Measurements from ENCODE around the gene TIMM29.

Gene TIMM29

DNA sequence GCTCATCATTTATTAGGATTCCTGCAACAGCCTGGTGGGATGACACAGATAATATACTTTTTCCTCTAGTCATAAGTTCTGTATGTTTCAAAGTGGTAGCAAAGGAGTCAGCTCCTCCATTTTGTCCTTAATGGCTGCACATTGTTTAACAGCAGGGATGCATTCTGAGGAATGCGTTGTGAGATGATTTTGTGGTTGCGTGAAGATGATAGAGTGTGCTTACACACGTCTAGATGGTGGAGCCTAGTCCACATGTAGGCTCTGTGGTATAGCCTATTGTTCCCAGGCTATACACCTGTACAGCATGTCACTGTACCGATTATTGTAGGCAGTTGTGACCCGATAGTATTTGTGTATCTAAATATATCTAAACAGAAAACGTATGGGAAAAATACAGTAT lies 36.8 kb downstream of the TIMM29 start:
- no peak overlapping the region for H3K4me3 ChIP-seq (replicated peaks; ENCODE audit: low read depth, low read length)
- no peaks in the 10 kb centered on the region for H3K27me3 ChIP-seq (replicated peaks; ENCODE audit: control insufficient read depth, insufficient read depth, low read length)
- peaks cover 2% of the 10 kb centered on the region for H3K36me3 ChIP-seq (ENCODE audit: control insufficient read depth, insufficient read depth, low read length)
- TF ChIP-seq, protein P1, sequence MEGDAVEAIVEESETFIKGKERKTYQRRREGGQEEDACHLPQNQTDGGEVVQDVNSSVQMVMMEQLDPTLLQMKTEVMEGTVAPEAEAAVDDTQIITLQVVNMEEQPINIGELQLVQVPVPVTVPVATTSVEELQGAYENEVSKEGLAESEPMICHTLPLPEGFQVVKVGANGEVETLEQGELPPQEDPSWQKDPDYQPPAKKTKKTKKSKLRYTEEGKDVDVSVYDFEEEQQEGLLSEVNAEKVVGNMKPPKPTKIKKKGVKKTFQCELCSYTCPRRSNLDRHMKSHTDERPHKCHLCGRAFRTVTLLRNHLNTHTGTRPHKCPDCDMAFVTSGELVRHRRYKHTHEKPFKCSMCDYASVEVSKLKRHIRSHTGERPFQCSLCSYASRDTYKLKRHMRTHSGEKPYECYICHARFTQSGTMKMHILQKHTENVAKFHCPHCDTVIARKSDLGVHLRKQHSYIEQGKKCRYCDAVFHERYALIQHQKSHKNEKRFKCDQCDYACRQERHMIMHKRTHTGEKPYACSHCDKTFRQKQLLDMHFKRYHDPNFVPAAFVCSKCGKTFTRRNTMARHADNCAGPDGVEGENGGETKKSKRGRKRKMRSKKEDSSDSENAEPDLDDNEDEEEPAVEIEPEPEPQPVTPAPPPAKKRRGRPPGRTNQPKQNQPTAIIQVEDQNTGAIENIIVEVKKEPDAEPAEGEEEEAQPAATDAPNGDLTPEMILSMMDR (IDR thresholded peaks at IDR 0.05; ENCODE audit: insufficient read depth, low read length, poor library complexity, severe bottlenecking): no peak
- DNase-seq (ENCODE audit: extremely low read depth, insufficient read length): no peak

DNA sequence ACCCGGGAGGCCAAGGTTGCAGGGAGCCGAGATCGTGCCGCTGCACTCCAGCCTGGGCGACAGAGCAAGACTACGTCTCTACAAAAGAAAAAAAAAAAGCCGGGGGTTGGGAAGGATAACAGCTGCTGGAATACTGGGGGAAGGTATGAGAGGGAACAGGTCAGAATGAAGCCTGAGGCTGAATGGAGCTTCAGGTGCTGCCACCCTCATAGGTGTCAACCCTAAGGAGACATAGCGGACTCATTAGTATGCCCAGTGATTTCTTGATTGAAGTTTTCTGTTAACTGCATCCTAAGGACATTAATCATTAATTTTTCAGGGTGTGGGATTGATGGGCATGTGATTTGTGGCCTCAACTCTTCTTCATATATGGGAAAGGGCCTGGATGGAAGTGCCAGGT lies 38.2 kb downstream of the TIMM29 start:
- DNase-seq (ENCODE audit: extremely low read depth, insufficient read length): no peak
- TF ChIP-seq, protein P1 (IDR thresholded peaks at IDR 0.05; ENCODE audit: insufficient read depth, low read length, poor library complexity, severe bottlenecking): no peak
- H3K4me3 ChIP-seq (replicated peaks; ENCODE audit: low read depth, low read length): no peak overlapping the region
- peaks cover 2% of the 10 kb centered on the region for H3K36me3 ChIP-seq (ENCODE audit: control insufficient read depth, insufficient read depth, low read length)
- H3K27me3 ChIP-seq (replicated peaks; ENCODE audit: control insufficient read depth, insufficient read depth, low read length): no peaks in the 10 kb centered on the region

DNA sequence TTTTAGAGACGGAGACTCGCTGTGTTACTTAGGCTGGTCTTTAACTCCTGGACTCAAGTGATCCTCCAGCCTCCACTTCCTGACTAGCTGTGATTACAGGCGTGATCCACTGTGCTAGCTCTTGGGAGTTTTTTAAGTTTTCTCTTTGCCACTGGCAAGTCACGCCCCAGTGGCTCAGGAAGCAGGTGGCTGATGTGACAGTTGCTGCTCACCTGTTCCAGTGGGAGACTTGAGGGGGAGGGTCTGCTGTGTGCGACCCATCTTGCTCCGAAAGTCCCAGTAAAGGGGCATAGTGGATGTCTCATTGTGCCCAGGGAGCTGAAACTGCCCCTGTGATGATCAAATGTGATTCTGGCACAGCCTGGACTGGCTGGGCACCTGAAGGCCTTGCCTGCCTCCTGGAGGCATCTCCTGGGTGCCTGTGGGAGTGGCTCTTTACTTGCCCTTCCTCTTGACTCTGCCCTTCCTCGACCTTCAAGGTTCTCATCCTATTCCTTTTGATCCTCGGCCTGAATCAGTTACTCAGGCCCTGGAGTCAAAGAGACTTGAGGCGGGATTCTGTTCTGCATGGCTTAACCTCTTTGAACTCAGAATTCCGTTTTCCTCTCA lies 40.0 kb downstream of the TIMM29 start:
- TF ChIP-seq, protein P1 (IDR thresholded peaks at IDR 0.05; ENCODE audit: insufficient read depth, low read length, poor library complexity, severe bottlenecking): peak; percentile 8
- no peaks in the 10 kb centered on the region for H3K27me3 ChIP-seq (replicated peaks; ENCODE audit: control insufficient read depth, insufficient read depth, low read length)
- H3K36me3 ChIP-seq (ENCODE audit: control insufficient read depth, insufficient read depth, low read length): peaks cover 2% of the 10 kb centered on the region
- DNase-seq (ENCODE audit: extremely low read depth, insufficient read length): peak; percentile 65
- H3K4me3 ChIP-seq (replicated peaks; ENCODE audit: low read depth, low read length): peak overlapping the region; percentile 22; the same call in 1 of the 2 replicates

DNA sequence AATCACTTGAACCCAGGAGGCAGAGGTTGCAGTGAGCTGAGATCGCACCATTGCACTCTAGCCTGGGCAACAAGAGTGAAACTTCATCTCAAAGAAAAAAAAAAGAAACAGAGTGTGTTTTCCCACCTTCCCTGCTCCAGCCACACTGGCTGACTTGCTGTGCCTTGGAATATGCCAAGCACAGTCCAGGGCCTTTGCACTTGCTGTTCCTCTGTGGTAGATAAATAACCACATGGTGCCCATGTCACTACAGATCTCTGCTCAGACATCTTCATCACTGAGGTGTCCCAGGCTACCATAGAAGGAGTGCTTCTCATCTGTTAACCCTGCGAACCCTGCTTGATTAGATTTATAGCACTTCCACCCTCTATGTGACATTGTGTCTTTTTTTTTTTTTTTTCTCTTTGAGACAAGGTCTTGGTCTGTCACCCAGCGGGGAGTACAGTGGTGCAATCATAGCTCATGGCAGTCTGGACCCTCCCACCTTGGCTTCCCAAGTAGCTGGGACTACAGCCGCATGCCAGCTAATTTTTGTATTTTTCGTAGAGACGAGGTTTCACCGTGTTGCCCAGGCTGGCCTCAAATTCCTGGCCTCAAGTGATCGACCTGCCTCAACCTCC lies 42.6 kb downstream of the TIMM29 start:
- TF ChIP-seq, protein P1 (IDR thresholded peaks at IDR 0.05; ENCODE audit: insufficient read depth, low read length, poor library complexity, severe bottlenecking): no peak
- H3K36me3 ChIP-seq (ENCODE audit: control insufficient read depth, insufficient read depth, low read length): no peaks in the 10 kb centered on the region; the same call in none of the 2 replicates
- no peak overlapping the region for H3K4me3 ChIP-seq (replicated peaks; ENCODE audit: low read depth, low read length)
- no peak for DNase-seq (ENCODE audit: extremely low read depth, insufficient read length)
- no peaks in the 10 kb centered on the region for H3K27me3 ChIP-seq (replicated peaks; ENCODE audit: control insufficient read depth, insufficient read depth, low read length)

DNA sequence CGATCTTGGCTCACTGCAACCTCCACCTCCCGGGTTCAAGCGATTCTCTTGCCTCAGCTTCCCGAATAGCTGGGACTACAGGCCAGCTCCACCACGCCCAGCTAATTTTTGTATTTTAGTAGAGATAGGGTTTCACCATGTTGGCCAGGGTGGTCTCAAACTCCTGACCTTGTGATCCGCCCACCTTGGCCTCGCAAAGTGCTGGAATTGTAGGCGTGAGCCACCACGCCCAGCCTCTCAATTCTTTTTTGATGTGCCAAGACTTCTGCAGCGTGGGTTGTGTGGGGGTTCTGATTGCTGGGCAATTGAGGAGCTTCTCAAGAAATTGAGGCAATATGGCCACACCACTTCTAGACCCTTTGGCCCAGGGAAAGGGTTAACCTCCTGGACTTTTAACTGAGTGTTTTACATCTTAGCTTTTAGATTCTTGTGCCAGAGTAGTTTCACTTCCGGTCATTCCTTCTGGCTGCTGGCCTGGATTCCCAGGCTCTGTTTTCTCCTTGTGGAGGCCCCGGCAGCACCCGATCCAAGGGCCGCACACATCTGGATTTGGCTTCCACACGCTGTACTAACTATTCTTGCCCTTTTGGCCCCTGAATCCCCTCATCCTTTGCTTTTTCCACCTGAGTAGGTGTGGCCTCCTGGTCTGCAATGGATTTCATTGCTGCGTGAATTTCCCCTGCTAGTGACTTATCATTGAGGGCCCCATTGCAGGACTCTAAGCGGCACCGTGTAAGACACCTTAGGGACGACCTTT lies 46.9 kb downstream of the TIMM29 start:
- no peaks in the 10 kb centered on the region; the same call in none of the 2 replicates for H3K36me3 ChIP-seq (ENCODE audit: control insufficient read depth, insufficient read depth, low read length)
- TF ChIP-seq, protein P1 (IDR thresholded peaks at IDR 0.05; ENCODE audit: insufficient read depth, low read length, poor library complexity, severe bottlenecking): no peak
- no peaks in the 10 kb centered on the region for H3K27me3 ChIP-seq (replicated peaks; ENCODE audit: control insufficient read depth, insufficient read depth, low read length)
- H3K4me3 ChIP-seq (replicated peaks; ENCODE audit: low read depth, low read length): no peak overlapping the region
- DNase-seq (ENCODE audit: extremely low read depth, insufficient read length): no peak

All from GM06990 (cell line).